Stimulated activated CD8-positive, alpha-beta memory T cell treated with anti-CD3 and anti-CD28 coated beads, Interleukin-4, amount 100 ng/mL, for 1 hour (primary cell): Measurements from ENCODE around the gene BICDL1.
A peak's percentile ranks its signal among the peaks of the same experiment; 100 is the strongest.

ENCODE experiments used
- DNase-seq, 2 donors: peaks; one replicate each; pipeline ENCODE4 v3.0.0-alpha.2; 2020; ENCODE audit warnings: low read depth in 2 of 2, low spot score in 1 of 2

Gene BICDL1

DNA sequence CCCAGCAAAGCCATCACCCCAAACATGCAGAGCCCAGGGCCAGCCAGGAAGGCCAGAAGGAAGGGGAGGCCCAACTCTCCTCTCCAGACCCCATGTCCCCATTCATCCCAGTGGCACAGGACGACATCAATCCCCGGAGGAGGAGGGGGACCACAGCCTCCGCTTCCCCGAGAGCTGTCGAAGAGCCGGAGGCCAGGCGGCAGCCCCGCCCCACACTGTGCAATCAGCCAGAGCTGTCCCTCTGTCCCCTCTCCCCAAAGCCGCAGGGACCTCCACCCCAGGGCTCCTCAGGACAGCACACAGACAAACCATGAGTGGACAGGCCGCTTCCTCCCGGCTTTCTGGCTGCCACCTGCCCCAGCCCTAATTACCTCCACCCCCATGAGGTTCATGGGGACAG, 110.7 kb downstream of the BICDL1 start:
- no peak for DNase-seq

DNA sequence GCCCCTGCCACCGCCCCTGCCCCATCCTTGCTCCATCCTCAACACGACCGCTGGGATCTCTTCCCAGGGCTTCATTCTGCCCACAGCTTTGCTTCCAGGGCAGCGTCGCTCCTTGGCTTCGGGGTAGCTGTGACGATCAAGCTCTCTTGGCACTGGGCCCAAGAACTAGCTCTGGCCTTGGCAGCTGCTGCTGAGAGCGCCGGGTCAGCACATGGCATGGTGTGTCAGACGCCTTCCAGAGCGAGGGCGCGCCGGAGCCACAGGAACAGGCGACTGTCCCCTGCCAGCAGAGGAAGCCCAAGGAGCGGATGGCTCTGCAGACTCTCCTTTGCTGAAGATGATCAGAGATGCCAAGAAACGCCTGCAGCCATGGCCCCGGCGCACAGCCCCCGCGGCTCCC, 111.6 kb downstream of the BICDL1 start:
- DNase-seq: no peak

DNA sequence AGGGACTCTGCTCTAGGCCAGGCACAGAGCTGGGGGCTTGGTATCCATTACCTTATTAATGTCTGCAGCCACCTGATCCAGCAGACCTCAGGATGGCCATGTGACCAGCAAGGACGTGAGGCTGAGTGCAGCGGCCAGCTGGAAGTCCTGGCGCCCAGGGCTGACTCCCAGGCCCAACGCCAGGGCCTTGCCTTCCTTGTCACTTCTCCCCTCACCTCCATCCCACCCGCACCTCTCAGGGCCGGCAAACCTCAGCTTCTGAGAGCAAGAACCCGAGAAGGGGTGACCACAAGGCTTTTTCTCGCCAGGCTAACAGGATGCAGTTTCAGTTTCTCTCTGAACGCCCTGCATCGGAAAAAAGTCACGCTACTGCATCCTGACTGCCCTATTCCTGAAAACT, 112.1 kb downstream of the BICDL1 start:
- no peak for DNase-seq

DNA sequence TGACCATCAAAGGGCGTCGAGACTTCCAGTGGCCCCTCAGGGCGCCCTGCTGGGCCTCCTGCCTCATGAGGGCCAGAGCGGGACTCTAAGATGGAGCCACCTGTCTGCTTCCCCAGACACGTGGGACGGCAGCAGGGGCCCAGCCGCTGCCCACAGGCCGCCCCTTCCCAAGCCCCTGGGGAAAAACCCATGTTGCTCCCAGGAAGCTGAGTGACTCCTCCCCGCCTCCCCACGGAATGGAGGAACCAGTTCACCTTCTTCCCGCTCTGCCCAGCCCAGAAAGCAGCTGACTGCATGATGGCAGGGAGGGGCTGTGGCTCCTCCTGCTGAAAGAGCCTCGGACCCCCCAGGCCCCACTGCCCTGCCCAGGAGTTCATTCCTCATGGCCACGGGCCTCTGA, 112.6 kb downstream of the BICDL1 start:
- DNase-seq: no peak

DNA sequence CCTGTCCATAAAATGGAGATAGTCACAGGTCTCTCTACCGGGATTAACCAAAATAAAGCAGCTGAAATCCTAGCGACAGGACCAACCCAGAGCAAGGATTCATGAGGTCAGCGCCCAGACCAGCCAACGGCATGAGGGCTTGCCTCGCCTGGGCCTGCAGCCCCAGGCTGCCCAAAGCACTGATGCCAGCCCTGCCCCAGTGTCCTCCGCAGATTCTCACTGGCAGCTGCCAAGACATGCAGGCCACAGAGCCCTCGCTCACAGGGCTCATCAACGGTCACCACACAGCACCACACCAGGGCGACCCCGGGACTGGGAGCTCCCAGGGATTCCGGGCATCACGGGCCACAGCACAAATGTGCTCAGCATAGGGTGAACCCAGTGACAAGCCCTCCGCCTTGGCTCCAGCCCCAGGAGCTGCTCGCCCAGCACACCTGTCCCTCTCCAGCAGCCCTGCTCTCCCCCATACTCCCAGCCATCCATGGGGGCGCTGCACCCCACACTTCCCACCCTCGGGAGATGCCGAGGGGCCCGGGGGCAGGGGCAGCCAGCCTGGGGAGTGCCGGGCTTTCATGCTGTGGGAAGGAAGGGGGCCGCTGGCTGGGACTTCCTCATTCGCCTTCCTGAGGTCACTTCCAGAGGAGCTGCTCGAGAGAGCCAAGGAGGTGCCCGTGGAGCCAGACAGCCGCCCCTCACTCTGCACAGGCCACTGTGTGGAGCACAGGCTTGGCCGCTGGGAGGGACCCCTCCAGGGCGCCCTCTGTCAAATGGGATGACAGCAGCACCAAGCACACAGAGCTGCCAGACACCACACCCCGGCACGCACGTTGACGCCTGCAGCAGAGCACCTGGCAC, 113.4 kb downstream of the BICDL1 start:
- no peak for DNase-seq

DNA sequence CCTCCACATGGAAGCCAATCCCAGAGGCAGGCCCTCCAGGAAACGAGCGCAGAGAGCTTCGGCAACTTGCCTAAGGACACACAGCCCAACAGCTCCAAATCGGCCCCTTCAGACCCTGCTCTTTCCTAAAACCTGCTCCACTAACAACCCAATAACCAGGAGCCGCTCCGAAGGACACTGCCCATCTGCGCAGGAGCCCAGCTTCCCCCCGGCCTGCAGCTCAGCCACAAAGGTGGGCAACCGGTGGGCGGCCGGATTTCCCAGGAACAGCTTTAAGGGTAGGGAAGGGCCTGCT, 114.0 kb downstream of the BICDL1 start:
- DNase-seq: no peak

DNA sequence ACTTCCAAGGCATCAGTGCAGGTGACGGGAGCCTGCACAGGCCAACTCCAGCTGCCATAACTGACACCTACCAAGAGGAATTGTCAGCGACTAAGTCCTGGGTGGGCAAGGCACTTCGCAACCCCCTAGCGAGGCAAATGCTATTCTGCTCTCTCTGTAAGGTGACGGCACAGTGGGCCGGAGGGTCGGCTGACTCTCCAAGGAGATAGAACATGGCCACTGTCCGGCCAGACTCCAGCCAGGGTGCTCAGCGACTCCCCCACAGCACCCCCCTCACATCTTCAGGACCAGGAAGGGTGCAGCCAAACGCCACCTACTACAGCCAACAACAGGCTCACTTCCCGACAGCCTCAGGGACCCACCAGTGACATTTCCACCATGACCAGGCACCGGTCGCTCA, 114.3 kb downstream of the BICDL1 start:
- DNase-seq: no peak

DNA sequence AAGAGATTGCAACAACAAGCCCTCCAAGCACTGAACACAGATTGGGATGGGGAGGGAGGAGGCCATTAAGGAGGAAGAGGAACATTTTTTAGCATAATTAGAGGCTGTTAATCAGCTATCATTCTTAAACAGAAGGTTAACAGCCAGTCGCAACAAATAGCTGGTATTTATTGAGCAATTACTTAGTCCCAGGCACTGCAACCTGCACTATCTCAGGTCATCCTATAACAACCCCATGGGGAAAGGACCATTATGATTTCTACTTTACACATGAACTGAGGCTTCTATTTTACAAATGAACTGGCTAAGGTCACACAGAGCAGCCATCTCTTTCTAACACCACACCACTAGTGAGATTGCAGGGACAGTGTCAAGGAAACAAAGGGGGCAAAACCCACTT, 117.1 kb downstream of the BICDL1 start:
- DNase-seq: no peak

DNA sequence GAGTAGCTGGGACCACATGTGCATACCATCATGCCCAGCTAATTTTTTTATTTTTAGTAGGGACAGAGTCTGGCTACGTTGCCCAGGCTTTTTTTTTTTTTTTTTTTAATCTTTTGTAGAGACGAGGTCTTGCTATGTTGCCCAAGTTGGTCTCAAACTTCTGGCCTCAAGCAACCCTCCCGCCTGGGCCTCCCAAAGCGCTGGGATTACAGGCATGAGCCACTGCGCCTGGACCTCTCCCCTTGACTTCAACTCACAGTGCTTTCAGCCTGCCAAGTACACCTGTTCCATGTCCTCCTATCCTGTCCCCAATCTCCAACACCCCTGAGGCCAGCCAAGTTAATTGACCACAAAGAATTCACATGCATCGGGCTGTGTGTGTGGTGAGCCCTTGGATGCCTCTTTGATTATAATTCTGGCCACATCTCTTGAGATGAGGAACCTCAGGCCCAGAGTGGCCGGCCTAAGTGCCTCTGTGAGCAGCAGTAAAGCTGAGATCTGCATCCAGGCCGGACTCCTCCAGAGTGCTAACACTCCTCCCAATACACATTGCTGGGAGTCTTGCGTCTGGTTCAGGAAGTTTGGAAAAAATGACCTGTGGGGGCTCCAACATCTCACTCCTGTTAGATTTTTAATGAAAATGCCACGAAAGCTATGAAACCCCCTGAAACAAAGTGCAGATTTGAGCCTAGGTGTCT, 120.7 kb downstream of the BICDL1 start:
- DNase-seq: no peak

DNA sequence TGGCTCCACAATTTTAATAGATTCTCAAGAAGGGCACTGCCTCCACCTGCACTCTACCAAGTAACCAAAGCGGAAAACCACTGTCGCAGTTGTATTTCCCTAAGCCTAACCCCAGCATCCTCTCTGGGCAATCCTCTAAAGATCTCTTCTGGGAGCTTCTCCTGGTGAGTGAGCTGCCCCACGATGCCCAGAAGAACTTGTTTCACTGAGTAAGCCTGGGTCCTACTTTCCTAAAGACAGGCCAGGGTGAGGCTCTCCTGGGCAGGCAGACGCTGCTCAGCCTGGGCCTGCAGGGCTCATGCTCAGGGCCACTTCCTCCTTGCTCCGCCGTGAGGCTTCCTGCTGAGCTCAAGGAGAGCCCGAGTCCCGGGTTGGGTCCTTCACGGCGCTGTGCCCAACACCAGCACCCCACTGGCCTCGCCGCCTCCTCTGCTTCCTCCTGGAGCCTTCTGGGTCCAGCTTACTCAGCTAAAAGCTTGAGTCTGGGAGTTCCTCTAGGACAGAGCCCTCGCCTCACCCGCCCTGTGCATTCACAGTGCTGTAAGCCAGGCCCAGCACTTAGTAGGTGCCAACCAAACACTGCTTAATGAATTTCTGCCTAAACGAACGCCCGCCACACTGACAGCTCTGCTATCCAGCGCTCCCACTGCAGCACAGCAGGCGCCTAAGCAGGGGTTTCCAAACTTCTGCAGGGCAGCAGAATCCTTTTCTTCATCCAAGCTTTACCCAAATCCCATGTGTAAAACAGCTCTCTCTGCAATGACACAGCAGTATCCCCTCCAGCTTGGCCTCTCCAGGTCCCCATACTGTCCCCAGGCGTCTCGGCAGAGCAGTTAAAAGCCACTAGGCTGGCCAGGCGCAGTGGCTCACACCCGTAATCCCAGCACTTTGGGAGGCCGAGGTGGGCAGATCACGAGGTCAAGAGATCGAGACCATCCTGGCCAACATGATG, 121.8 kb downstream of the BICDL1 start:
- DNase-seq: peak in 1 of 2 donors; percentile 11

DNA sequence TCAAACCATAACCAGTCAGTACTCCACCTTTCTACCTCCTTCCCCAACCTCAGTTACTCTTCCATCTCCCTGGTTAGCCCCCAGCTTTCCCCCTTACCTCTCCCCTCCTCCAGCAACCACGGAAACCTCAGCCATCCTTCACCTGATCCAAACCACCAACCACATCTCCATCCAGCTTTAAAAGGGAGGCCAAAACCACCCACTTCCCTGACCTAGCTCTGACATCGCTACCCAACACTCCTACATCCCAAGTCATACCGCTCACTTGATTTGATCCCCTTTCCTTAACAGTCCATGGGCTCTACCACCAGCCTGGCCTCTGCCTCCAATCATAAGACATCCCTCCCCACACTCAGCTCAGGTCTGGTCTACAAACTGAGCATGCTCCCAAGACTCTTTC, 126.0 kb downstream of the BICDL1 start:
- no peak for DNase-seq

DNA sequence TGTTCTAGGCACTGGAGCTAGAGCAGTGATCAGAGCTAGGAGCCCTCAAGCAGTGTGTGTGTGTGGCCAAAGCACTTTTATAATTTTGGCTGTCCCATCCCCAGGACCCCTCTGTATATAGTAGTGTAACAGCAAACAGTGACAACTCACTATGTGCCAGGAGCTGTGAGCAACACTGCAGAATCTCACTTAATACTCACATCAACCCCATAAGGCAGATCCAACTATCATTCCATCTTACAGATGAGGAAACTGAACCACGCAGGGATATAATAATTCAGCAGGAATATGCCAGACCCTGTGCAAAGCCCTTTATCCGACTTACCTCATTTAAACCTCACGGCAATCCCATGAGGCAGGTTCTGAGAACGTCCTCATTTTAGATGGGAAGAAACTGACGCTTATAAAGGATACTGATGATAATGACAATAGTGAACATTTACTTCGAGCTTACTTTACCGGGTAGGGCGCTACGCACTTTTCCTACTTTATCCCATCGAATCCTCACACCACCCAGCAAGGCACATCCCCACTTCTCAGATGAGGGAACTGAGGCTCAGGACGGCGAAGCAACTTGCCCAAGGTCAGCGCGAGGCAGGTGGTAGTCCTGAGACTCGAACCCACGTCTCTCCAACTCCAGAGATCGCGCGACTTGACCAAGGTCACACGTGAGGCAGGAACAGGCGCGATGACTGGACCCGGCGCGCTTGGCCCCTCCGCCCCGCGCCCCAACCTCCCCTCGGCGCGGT, 126.8 kb downstream of the BICDL1 start:
- no peak for DNase-seq

DNA sequence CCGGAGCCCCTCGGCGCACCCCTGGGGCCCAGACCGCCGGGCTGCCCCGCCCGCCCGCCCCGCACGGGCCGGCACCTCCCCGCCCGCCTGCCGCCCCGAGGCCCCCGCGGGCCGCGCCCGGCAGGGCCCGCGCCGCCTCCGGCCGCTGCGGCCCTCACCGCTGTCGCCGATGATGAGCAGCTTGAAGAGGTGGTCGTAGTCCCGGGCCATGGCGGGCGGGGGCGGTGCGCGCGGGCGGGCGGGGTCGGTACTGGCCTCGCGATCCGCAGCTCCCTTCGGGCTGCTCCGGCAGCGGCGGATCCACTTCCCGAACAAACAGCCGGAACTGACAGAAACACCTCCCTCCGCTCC, 127.4 kb downstream of the BICDL1 start, which contains the start of gene RAB35:
TSS of gene RAB35 (minus strand) at position 313 of the 351 bp plus-strand sequence. CDS start at position 210, 103 bp downstream.
- DNase-seq: no peak

DNA sequence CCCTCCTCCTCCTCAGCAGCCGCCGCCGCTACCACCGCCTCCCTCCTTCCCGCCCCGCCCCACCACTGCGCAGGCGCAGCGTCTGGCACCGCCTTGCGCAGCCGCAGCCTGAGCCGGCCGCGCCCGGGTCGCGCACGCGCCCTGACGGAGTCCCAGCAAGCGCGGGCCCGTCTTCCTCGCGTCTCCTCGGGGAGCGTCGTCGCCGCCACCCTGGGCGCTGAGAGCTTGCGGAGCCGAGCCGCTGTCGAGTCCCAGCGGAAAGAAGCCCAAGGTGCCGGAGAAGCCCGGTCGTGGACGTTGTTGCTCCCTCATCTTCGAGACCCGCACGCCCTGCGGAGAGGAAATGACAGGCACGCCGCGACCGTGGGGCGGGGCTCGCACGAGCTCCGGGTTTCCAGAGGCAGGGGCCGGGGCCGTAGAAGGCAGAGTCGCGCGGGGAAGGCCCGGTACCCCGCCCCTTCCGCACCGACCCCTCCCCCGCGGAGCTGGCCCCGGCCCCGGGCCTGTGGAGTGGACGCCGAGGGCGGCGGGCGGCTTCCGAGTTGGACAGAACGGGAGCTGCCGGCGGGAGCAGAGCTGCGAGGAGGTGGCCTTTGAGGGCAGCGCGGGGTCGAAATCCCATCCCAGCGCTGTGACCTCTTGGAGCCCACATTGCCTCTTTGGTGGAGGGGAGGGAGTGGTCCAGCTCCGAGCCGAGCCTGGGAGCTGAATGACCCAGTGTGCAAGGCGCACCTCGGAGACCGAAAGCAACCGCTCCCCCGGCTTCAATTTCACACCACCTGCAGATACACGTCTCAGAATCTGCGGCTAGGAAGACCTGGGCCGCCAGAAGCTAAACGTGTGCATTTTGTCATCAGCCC, 128.0 kb downstream of the BICDL1 start:
- DNase-seq: peak; percentile 91 to 96

DNA sequence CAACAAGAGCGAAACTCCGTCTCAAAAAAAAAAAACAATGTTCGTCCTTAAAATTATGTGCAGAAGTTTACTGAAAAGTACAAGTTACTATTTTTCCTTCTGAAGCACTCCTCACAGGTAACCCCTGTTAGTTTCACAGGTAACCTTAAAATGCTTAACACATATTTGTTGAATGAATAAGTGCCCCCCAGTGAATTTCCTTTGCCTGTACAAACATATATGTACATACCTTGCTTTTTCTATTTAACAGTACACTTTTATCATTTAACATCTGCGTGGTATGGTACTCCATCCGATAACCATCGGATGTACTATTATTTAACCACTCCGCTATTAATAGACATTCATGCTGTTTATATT, 128.9 kb downstream of the BICDL1 start:
- no peak for DNase-seq

DNA sequence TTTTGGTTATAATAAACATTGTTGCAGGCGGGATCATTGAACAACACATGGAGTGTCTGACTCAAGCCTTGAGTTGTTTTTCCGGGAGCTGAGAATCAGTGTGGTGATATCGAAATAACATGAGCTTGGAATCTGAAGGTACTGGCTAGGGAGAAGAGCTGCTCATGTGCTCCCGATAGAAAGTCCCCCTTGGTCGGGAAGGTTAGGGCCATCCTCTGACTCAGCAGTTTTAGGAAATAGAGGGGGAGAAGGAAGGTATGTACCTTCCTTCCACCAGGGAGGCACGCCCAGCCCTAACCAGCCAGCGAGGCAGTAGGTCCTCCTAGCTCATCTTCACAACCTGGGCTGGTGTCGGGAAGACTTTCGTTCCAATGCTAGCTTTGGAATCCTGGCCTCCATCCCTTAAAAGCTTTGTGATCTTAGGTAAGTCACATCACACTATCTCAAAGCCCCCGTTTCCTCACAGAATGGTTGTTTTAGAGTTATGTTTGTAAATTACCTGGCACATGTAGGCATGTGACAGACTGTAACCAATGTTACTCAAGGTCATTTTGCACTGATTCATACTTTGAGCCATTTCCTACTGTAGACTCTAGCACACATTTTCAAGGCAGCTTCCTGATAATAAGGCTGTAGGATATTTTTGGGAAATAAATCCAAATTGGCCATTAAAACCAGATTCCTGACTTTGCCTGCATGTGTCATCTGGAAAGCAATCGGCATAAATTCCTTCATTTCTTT, 129.5 kb downstream of the BICDL1 start:
- DNase-seq: no peak

DNA sequence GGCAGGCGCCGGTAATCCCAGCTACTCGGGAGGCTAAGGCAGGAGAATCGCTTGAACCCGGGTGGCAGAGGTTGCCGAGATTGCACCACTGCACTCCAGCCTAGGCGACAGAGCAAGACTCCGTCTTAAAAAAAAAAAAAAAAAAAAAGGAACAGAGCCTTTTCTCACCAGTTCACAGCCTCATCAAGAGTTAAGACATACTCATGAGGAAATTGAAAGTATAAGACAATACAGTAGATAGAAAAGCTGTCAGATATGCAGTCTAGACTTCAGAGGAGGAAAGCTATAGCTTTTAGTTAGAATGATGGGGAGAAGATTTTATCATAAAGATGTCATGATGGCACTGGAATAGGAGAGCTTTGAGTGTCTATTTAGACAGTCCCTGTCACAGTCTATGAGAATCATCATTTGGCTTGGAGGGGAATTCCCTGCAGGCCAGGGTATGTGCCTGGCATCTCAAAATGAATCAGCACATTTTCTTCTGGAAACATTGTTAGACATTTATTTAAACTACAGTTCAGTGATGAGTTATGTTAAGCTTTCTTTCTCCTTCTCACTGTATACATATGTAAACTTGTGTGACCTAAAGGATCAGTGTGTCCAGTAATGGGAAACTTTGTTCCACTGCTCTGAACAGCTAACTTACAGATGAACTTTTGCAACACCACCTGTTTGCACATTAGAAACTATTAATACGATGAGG, 130.4 kb downstream of the BICDL1 start:
- DNase-seq: no peak

DNA sequence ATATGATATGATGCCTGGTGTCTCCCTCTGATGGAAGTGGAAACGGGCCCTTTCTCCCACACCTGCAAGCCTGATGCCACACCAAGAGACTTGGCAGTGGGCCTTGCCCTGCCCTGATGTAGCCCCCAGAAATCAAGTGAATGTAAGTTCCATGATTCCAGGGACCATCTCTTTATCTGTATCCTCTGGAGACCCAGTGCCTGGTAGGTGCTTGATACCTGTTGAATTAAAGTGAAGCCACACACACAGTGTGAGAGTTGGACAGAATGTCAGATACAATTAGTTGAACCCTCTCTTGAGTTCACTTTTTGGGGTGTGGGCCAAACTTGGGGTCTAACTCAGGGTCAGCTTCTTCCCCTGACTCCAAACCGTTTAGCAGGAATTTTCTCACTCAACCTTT, 132.3 kb downstream of the BICDL1 start:
- no peak for DNase-seq

DNA sequence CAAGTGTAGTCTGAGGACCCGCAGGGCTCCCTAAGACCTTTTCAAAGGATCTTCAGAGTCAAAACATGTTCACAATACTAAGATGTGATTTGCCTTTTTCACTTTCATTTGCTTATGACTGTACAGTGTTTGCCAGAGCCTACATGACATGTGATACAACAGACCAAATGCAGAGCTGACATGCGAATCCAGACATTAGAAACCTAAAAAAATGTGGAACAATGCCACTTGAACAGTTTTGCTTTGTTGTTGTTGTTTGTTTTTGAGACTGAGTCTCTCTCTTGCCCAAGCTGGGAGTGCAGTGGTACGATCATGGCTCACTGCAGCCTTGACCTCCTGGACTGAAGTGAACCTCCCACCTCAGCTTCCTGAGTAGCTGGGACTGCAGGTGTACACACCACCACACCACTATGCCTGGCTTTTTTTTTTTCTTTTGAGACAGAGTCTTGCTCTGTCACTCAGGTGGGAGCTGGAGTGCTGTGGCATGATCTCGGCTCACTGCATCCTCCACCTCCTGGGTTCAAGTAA, 132.8 kb downstream of the BICDL1 start:
- no peak for DNase-seq
